Right lobe of liver (tissue), 6 donors: ENCODE results near the gene UNC13B. TPM values are rescaled to one million over a fixed set of nuclear protein-coding genes. Genes with fewer than 3 reads are reported as not detected.
"Not testable (repeated sequence)": the region's sequence is repeated elsewhere in the genome, so short reads cannot be mapped to it uniquely, and the experiment has no call there.

Experiments used
- ATAC-seq, 4 donors: fragments of 200-7000 bp; cut with Tn5 transposase; one replicate each; pipeline ENCODE4 v1.9.1; 2020; ENCODE audit warnings: mild to moderate bottlenecking in 4 of 4, moderate library complexity in 4 of 4
- DNase-seq, 3 donors: peaks; one replicate each; pipeline ENCODE4 v3.0.0-alpha.2; 2020
- H3K27ac ChIP-seq, 3 donors: fragments of 200-600 bp; one replicate each; pipeline ENCODE4 v1.8.0; 2022
- H3K27me3 ChIP-seq, 2 donors: fragments of 200-600 bp; one replicate each; pipeline ENCODE4 v1.8.0; 2022
- H3K36me3 ChIP-seq, 4 donors: fragments of 200-600 bp; sonication (generic) in 1 of 4; one replicate each; pipeline versions ENCODE4 v1.5.1 to v1.8.0; 2017 to 2022; ENCODE audit warnings: control low read depth in 1 of 4
- H3K4me1 ChIP-seq, 4 donors: fragments of 200-600 bp; sonication (generic) in 1 of 4; one replicate each; pipeline versions ENCODE4 v1.5.1 to v1.8.0; 2017 to 2022; ENCODE audit warnings: control low read depth in 1 of 4
- H3K4me3 ChIP-seq, 3 donors: fragments of 200-600 bp; one replicate each; pipeline ENCODE4 v1.8.0; 2022
- H3K9me3 ChIP-seq, 4 donors: fragments of 200-600 bp; sonication (generic) in 1 of 4; one replicate each; pipeline versions ENCODE4 v1.5.1 to v1.8.0; 2017 to 2022; ENCODE audit warnings: control low read depth in 1 of 4
- POLR2A ChIP-seq: fragments of 450-650 bp; IDR thresholded peaks from one replicate; pipeline ENCODE4 v1.6.1; 2017; ENCODE audit warnings: antibody characterized with exemption, mild to moderate bottlenecking
- WGBS: methylation state at CpG from one replicate; pipeline ENCODE4 v1.1.6; 2018; ENCODE audit warnings: low coverage, low lambda C conversion rate; ENCODE audit not compliant: insufficient coverage; ENCODE audit errors: missing lambda C conversion rate; 5-methylcytosine and 5-hydroxymethylcytosine counted together
- intact Hi-C, 2 donors: fragments of 100-400 bp; cut with DNase I; formaldehyde crosslinking; loops; one replicate each; pipeline versions ENCODE4 v1.11.2 to v1.14.1; 2022
- total RNA-seq, 6 experiments: library from RNA; depleted of rRNA in 2 of 6; stranded (reverse); fragments of >200 nt in 2 of 6; fragmentation: NEBNext Ultra II Directional in 3 of 6; extraction: Animal tissue kit (Norgen Biotek cat#: 25700) in 3 of 6; gene quantifications; one replicate each; pipeline versions ENCODE4 v1.1.0 to v1.2.4, GENCODE V29; 2016 to 2023
- TF ChIP-seq, protein P1 (sequence below), 4 donors: fragments of 200-600 bp in 3 of 4; fragments of 450-650 bp in 1 of 4; IDR thresholded peaks; one replicate each; pipeline versions ENCODE4 v1.5.1 to v1.8.0; 2016 to 2022; ENCODE audit warnings: antibody characterized with exemption in 4 of 4, mild to moderate bottlenecking in 2 of 4
- donor health status: DM: no; HTN: yes; CAD: no.
- donor health status: DM: no; HTN: no; CAD: no.
- donor health status: DM: no; HTN: no; CAD: no.
- donor health status: DM: no; HTN: yes; CAD: no.
- donor health status: DM: no; HTN: yes; CAD: no.

The UNC13B gene
- total RNA-seq, 6 experiments from 2014 or later: 14.5 to 23.0 (median 20.7) TPM

DNA sequence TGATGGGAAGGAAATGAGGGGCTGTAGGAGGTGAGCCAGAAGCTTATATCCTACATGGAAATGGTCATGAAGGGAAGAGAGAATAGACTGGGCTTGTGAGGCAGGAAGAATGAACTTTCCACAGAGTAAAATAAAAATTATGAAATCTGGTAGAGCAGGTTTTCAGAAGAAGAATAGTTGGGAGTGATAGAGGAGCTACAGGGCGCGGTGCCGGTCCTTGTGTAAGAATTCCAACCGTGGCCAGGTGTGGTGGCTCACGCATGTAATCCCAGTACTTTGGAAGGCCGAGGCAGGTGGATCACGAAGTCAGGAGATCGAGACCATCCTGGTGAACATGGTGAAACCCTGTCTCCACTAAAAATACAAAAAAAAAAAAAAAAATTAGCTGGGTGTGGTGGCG, 8.9 kb upstream of the UNC13B start:
- Histone ChIP-seq H3K27me3 (no peaks in the 10 kb centered on the region), H3K36me3 (no peaks in the 10 kb centered on the region), H3K27ac (no peak overlapping the region), H3K4me3 (no peak overlapping the region), H3K4me1 (no peaks in the 10 kb centered on the region), H3K9me3 (peaks cover 0 to 4% (median 0%) of the 10 kb centered on the region in 4 donors)
- intact Hi-C loops: no loop called here
- no peak for TF ChIP-seq POLR2A
- TF ChIP-seq, protein P1, sequence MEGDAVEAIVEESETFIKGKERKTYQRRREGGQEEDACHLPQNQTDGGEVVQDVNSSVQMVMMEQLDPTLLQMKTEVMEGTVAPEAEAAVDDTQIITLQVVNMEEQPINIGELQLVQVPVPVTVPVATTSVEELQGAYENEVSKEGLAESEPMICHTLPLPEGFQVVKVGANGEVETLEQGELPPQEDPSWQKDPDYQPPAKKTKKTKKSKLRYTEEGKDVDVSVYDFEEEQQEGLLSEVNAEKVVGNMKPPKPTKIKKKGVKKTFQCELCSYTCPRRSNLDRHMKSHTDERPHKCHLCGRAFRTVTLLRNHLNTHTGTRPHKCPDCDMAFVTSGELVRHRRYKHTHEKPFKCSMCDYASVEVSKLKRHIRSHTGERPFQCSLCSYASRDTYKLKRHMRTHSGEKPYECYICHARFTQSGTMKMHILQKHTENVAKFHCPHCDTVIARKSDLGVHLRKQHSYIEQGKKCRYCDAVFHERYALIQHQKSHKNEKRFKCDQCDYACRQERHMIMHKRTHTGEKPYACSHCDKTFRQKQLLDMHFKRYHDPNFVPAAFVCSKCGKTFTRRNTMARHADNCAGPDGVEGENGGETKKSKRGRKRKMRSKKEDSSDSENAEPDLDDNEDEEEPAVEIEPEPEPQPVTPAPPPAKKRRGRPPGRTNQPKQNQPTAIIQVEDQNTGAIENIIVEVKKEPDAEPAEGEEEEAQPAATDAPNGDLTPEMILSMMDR (IDR thresholded peaks at IDR 0.05): no peak
- ATAC-seq (no peak), DNase-seq (no peak)
- 86% methylated on average over 8 of the region's 9 CpGs for WGBS

DNA sequence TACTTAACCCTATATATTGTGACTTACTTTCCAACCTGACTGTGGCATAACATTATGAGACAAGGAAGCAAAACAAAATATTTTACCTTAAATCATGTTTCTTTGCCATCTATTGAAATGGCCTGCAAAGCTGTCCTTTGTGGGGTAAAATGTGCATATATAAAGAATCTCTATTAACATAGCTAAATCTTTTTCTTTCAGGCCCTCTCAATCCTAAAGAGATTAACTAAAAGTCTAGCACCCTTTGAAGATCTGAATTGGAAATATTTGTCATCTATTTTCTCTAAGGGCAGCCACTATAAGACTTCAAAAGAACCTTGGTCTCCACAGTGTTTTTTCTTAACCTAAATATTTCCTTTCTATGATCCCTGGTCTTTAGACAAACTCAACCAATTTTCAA, 5.0 kb upstream of the UNC13B start:
- Histone ChIP-seq H3K27ac (no peak overlapping the region), H3K36me3 (no peaks in the 10 kb centered on the region), H3K9me3 (no peaks in the 10 kb centered on the region), H3K27me3 (no peaks in the 10 kb centered on the region), H3K4me3 (no peak overlapping the region), H3K4me1 (no peaks in the 10 kb centered on the region)
- no peak for ATAC-seq
- intact Hi-C loops: no loop called here
- TF ChIP-seq, protein P1 (IDR thresholded peaks at IDR 0.05): no peak
- TF ChIP-seq POLR2A: no peak
- no peak for DNase-seq

DNA sequence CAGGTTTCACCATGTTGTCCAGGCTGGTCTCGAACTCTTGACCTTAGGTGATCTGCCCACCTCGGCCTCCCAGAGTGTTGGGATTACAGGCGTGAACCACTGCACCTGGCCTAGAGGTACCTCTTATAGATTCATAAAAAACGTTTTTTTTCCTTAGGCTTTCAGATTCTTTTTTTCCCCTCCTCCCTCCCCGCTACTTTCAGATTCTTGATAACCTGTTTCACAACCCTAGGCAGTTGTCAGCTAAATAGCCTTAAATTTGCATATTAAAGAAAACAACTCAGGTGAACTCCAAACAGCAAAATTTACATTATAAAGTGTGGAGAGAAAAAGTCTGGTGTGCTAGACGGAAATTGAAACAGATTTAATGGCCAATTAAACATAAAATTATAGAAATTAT, 4.0 kb upstream of the UNC13B start:
- H3K4me3 ChIP-seq, H3K4me1 ChIP-seq, intact Hi-C loops, H3K27me3 ChIP-seq, ATAC-seq, H3K36me3 ChIP-seq, H3K9me3 ChIP-seq, H3K27ac ChIP-seq, DNase-seq: not testable (repeated sequence)
- 66% methylated on average over 4 of the region's 6 CpGs for WGBS

DNA sequence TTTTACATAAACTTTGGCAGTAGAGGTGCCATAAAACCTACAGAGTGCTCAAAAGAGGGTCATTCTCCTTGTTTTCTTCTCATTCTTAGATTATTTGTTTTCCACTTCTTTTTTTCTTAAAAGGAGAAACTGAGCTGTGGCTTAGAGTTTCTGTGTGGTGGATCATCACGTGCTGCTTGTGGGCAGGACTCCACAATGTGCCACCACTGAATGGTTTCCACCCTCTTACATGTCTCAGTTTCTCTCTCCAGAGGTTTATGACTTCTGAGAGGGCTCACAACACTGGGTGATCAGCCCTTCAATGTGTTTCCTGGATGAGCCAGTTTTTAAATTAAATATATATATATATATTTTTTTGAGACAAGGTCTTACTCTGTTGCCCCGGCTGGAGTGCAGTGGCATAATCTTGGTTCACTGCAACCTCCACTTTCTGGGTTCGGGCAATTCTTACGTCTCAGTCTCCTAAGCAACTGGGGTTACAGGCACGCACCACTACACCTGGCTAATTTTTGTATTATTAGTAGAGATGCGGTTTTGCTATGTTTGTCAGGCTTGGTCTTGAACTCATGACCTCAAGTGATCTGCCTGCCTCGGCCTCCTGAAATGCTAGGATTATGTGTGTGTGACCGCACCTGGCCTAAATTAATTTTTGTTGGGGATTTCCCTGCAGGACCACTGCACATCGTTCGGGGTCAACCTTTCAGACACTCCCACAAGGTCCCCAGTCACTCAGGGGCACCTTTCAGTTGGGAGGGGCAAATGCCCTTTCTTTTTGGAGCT, 3.1 kb upstream of the UNC13B start:
- 90% methylated on average over 8 of the region's 10 CpGs for WGBS
- intact Hi-C loops: no loop called here
- Histone ChIP-seq H3K4me3 (no peak overlapping the region), H3K4me1 (peaks cover 0 to 10% (median 5%) of the 10 kb centered on the region in 4 donors), H3K27ac (no peak overlapping the region), H3K9me3 (no peaks in the 10 kb centered on the region), H3K36me3 (no peaks in the 10 kb centered on the region), H3K27me3 (no peaks in the 10 kb centered on the region)
- DNase-seq: no peak
- ATAC-seq: no peak
- TF ChIP-seq, protein P1 (IDR thresholded peaks at IDR 0.05): no peak
- TF ChIP-seq POLR2A: no peak

DNA sequence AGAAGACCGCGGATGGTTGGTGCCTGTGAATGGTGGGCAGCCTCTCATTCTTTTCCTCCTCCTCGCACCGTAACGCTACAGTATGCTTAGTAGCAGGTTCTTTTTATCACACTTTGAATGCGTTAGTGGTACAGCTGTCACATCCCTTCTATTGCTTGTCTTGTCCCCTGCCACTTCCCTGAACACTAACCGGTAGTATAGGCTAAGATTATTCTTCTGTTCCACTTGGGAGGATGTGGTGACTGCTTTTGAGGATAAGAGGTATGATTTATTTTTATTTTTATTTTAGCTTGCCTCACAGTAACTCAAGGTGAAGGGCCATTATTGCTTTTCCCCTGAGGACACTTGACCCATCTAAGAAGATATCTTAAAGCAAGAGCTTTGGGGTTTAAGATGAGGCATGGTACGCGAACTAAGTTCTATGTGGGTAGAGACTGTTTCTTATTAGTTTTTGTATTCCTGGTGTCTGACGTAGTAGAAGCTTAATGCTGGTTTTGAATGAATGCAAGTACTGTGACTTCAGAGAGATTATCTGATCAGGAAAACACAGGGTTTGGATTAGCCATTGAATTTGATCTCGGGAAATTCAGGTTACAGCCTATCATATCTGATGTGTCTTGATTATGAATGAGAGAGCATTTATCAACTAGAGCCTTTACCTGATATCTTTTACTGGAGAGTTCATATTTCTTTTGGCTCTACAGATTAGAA, 951 bp downstream of the UNC13B start:
- no peaks in the 10 kb centered on the region for H3K27me3 ChIP-seq
- TF ChIP-seq, protein P1 (IDR thresholded peaks at IDR 0.05): no peak
- no peak for TF ChIP-seq POLR2A
- H3K4me1 ChIP-seq: peaks cover 0 to 13% (median 6%) of the 10 kb centered on the region in 4 donors
- DNase-seq (peak in 1 of 3 donors; percentile 26), ATAC-seq (no peak)
- H3K9me3 ChIP-seq: no peaks in the 10 kb centered on the region
- peak overlapping the region; percentile 76 to 92 (median 82) for H3K4me3 ChIP-seq
- peak overlapping the region; percentile 88 to 92 (median 90) for H3K27ac ChIP-seq
- intact Hi-C loops: no loop called here
- 11% methylated on average over 11 of the region's 11 CpGs for WGBS
- no peaks in the 10 kb centered on the region for H3K36me3 ChIP-seq
